H9 (cell line): Measurements from ENCODE around the gene NFX1. TPM values are rescaled to one million over a fixed set of nuclear protein-coding genes. Genes with fewer than 3 reads are reported as not detected.
"Not testable (repeated sequence)": the region's sequence is repeated elsewhere in the genome, so short reads cannot be mapped to it uniquely, and the experiment has no call there.

ENCODE experiments used
- DNase-seq: peaks from one replicate; pipeline ENCODE4 v3.0.0-alpha.2; 2017
- H2AFZ ChIP-seq: one replicate; pipeline ENCODE4 v1.6.1; 2013; ENCODE audit warnings: mild to moderate bottlenecking, low read length, control low read depth, moderate library complexity
- H2AK5ac ChIP-seq: 2 replicates; pipeline ENCODE4 v1.6.1; 2013; ENCODE audit warnings: low read length, control low read depth, mixed read lengths; ENCODE audit not compliant: insufficient read length
- H2BK120ac ChIP-seq: one replicate; pipeline ENCODE4 v1.6.1; 2013; ENCODE audit warnings: low read depth, mild to moderate bottlenecking, low read length, control low read depth, inconsistent platforms; ENCODE audit not compliant: poor library complexity, severe bottlenecking
- H2BK12ac ChIP-seq: 2 replicates; pipeline ENCODE4 v1.6.1; 2013; ENCODE audit warnings: low read length, control low read depth, mixed read lengths, low read depth; ENCODE audit not compliant: insufficient read length
- H2BK15ac ChIP-seq: 2 replicates; pipeline ENCODE4 v1.6.1; 2013; ENCODE audit warnings: low read depth, low read length, control low read depth
- H2BK20ac ChIP-seq: one replicate; pipeline ENCODE4 v1.6.1; 2013; ENCODE audit warnings: low read depth, mild to moderate bottlenecking, low read length, control low read depth, inconsistent platforms; ENCODE audit not compliant: poor library complexity, severe bottlenecking
- H2BK5ac ChIP-seq: 2 replicates; pipeline ENCODE4 v1.6.1; 2013; ENCODE audit warnings: low read length, control low read depth, mixed read lengths; ENCODE audit not compliant: insufficient read length
- H3K14ac ChIP-seq: 2 replicates; pipeline ENCODE4 v1.6.1; 2013; ENCODE audit warnings: low read length, control low read depth; ENCODE audit not compliant: insufficient read depth
- H3K18ac ChIP-seq: 2 replicates; pipeline ENCODE4 v1.6.1; 2013; ENCODE audit warnings: low read depth, mild to moderate bottlenecking, mixed read lengths, low read length, control low read depth; ENCODE audit not compliant: insufficient read length
- H3K23ac ChIP-seq: 2 replicates; pipeline ENCODE4 v1.6.1; 2013; ENCODE audit warnings: low read length, control low read depth, mixed read lengths, low read depth; ENCODE audit not compliant: insufficient read length
- H3K23me2 ChIP-seq: 2 replicates; pipeline ENCODE4 v1.6.1; 2013; ENCODE audit warnings: low read depth, mild to moderate bottlenecking, mixed read lengths, low read length, control low read depth; ENCODE audit not compliant: insufficient read length, poor library complexity, severe bottlenecking
- H3K27ac ChIP-seq: 2 replicates; pipeline ENCODE4 v1.5.1; 2013; ENCODE audit warnings: low read length, control low read depth, mixed read lengths, low read depth; ENCODE audit not compliant: insufficient read length
- H3K27me3 ChIP-seq: 2 replicates; pipeline ENCODE4 v1.6.1; 2013; ENCODE audit warnings: low read length, control low read depth, inconsistent platforms; ENCODE audit not compliant: insufficient read depth
- H3K4ac ChIP-seq: 2 replicates; pipeline ENCODE4 v1.6.1; 2013; ENCODE audit warnings: low read depth, mild to moderate bottlenecking, control low read depth, inconsistent platforms, low read length, moderate library complexity
- H3K4me1 ChIP-seq: 2 replicates; pipeline ENCODE4 v1.6.1; 2013; ENCODE audit warnings: low read length, control low read depth, inconsistent platforms; ENCODE audit not compliant: insufficient read depth
- H3K4me2 ChIP-seq: 2 replicates; pipeline ENCODE4 v1.6.1; 2013; ENCODE audit warnings: low read length, control low read depth, mixed read lengths; ENCODE audit not compliant: insufficient read length, insufficient read depth
- H3K56ac ChIP-seq: 2 replicates; pipeline ENCODE4 v1.6.1; 2013; ENCODE audit warnings: low read depth, mild to moderate bottlenecking, mixed read lengths, low read length, control low read depth; ENCODE audit not compliant: insufficient read length
- H3K79me1 ChIP-seq: 2 replicates; pipeline ENCODE4 v1.6.1; 2013; ENCODE audit warnings: low read depth, mild to moderate bottlenecking, moderate library complexity, low read length, control low read depth, inconsistent platforms; ENCODE audit not compliant: insufficient read depth, poor library complexity, severe bottlenecking
- H3K79me2 ChIP-seq: 2 replicates; pipeline ENCODE4 v1.6.1; 2013; ENCODE audit warnings: low read length, control low read depth, inconsistent platforms; ENCODE audit not compliant: insufficient read depth
- H3K9ac ChIP-seq: 2 replicates; pipeline ENCODE4 v1.6.1; 2013; ENCODE audit warnings: low read length, control low read depth, mixed read lengths; ENCODE audit not compliant: insufficient read length; ENCODE audit errors: extremely low read depth
- H3K9me3 ChIP-seq: one replicate; pipeline ENCODE4 v1.6.1; 2013; ENCODE audit warnings: low read depth, low read length, inconsistent platforms; ENCODE audit not compliant: control insufficient read depth
- H3T11ph ChIP-seq: one replicate; pipeline ENCODE4 v1.6.1; 2013; ENCODE audit warnings: mild to moderate bottlenecking, low read length, control low read depth, inconsistent platforms
- H4K20me1 ChIP-seq: one replicate; pipeline ENCODE4 v1.6.1; 2013; ENCODE audit not compliant: control insufficient read depth, insufficient read length, insufficient read depth
- H4K5ac ChIP-seq: 2 replicates; pipeline ENCODE4 v1.6.1; 2013; ENCODE audit warnings: low read depth, mild to moderate bottlenecking, mixed read lengths, low read length, control low read depth; ENCODE audit not compliant: insufficient read length
- H4K8ac ChIP-seq: replicated peaks from 2 replicates; pipeline ENCODE4 v1.6.1; 2013; ENCODE audit warnings: low read length, control low read depth, mixed read lengths, low read depth; ENCODE audit not compliant: insufficient read length
- H4K91ac ChIP-seq: 2 replicates; pipeline ENCODE4 v1.6.1; 2013; ENCODE audit warnings: low read depth, mild to moderate bottlenecking, moderate library complexity, mixed read lengths, low read length, control low read depth; ENCODE audit not compliant: insufficient read length
- H3K27ac Mint-ChIP-seq, 3 experiments: 2 replicates in 2 of 3; 3 replicates in 1 of 3; pipeline ENCODE4 v1.8.0; 2020 to 2021; ENCODE audit warnings: mixed read lengths in 3 of 3, mild to moderate bottlenecking in 1 of 3, moderate library complexity in 1 of 3
- H3K27me3 Mint-ChIP-seq: 2 replicates; pipeline ENCODE4 v1.8.0; 2021; ENCODE audit warnings: low read depth, mild to moderate bottlenecking, moderate library complexity, mixed read lengths
- H3K36me3 Mint-ChIP-seq, 3 experiments: 2 replicates in 2 of 3; 3 replicates in 1 of 3; pipeline ENCODE4 v1.8.0; 2020 to 2021; ENCODE audit warnings: low read depth in 3 of 3, mixed read lengths in 3 of 3; ENCODE audit not compliant: insufficient read depth in 1 of 3
- H3K4me1 Mint-ChIP-seq, 2 experiments: 2 replicates each; pipeline ENCODE4 v1.8.0; 2020; ENCODE audit warnings: mixed read lengths in 2 of 2
- H3K4me3 Mint-ChIP-seq, 2 experiments: 2 replicates in 1 of 2; 3 replicates in 1 of 2; pipeline ENCODE4 v1.8.0; 2020 to 2021; ENCODE audit warnings: mild to moderate bottlenecking in 2 of 2, mixed read lengths in 2 of 2, moderate library complexity in 1 of 2
- H3K9me3 Mint-ChIP-seq, 2 experiments: 2 replicates in 1 of 2; 3 replicates in 1 of 2; pipeline ENCODE4 v1.8.0; 2020; ENCODE audit warnings: mild to moderate bottlenecking in 2 of 2, mixed read lengths in 2 of 2, moderate library complexity in 1 of 2
- WGBS: extraction: QIAGEN DNeasy Blood & Tissue Kit; methylation state at CpG from one replicate; pipeline ENCODE4 v1.1.7; 2013; ENCODE audit warnings: missing lambda C conversion rate, low lambda C conversion rate, mixed read lengths; ENCODE audit not compliant: insufficient read length; ENCODE audit errors: extremely low coverage; 5-methylcytosine and 5-hydroxymethylcytosine counted together
- total RNA-seq: library from RNA; stranded (reverse); gene quantifications from 2 replicates; pipeline ENCODE4 v1.2.1, GENCODE V29; 2021

NFX1 gene
- total RNA-seq, 1 experiment from 2014 or later = 35.1 TPM

- Mint-ChIP-seq H3K27me3 (peaks cover 11% of the 10 kb centered on the region), H3K4me1 (peaks cover 14 to 31% of the 10 kb centered on the region in 2 experiments)
- H4K20me1 ChIP-seq, H4K91ac ChIP-seq, H3K9me3 Mint-ChIP-seq, H3K56ac ChIP-seq, H3K23ac ChIP-seq, H3K14ac ChIP-seq, H2BK12ac ChIP-seq, H3K4ac ChIP-seq, H3K27me3 ChIP-seq, H3K18ac ChIP-seq, H2BK120ac ChIP-seq, H2BK20ac ChIP-seq, H2BK15ac ChIP-seq, H3K9me3 ChIP-seq, H3K27ac Mint-ChIP-seq, H3K79me2 ChIP-seq, H3K4me3 Mint-ChIP-seq, H3T11ph ChIP-seq, H3K9ac ChIP-seq, H3K79me1 ChIP-seq, DNase-seq, H3K23me2 ChIP-seq, H2BK5ac ChIP-seq, H3K36me3 Mint-ChIP-seq, H3K27ac ChIP-seq, H3K4me1 ChIP-seq, H3K4me2 ChIP-seq, H4K8ac ChIP-seq, H2AFZ ChIP-seq, H2AK5ac ChIP-seq, H4K5ac ChIP-seq: not testable (repeated sequence)
- WGBS = no CpG with 5 or more reads among the region's 7 CpGs
Observed at GRCh38 chr9:33392591-33393021, 102.3 kb downstream of the NFX1 start.
